Stomach (tissue), 4 donors: Measurements from ENCODE around the gene ABCC8.

Source experiments
- CTCF ChIP-seq, 7 experiments: fragments of 450-650 bp in 4 of 7; fragments of 200-600 bp in 3 of 7; sonication (generic) in 3 of 7; IDR thresholded peaks; one replicate each; pipeline ENCODE4 v1.5.1; 2016 to 2019; ENCODE audit warnings: antibody characterized with exemption in 7 of 7, control low read depth in 2 of 7, mild to moderate bottlenecking in 1 of 7
- EP300 ChIP-seq: sonication (generic); formaldehyde crosslinking; IDR thresholded peaks from one replicate; pipeline ENCODE4 v1.6.1; 2017; ENCODE audit warnings: antibody characterized with exemption
- POLR2A ChIP-seq, 4 donors: fragments of 450-650 bp; IDR thresholded peaks; one replicate each; pipeline ENCODE4 v1.6.1; 2016; ENCODE audit warnings: antibody characterized with exemption in 4 of 4, control low read depth in 2 of 4, mild to moderate bottlenecking in 1 of 4, moderate library complexity in 1 of 4
- POLR2AphosphoS5 ChIP-seq, 3 donors: sonication (generic); formaldehyde crosslinking; IDR thresholded peaks; one replicate each; pipeline ENCODE4 v1.6.1; 2016; ENCODE audit warnings: antibody characterized with exemption in 3 of 3

- TF ChIP-seq CTCF (IDR thresholded peaks at IDR 0.05): no peak
- no peak for TF ChIP-seq POLR2A (IDR thresholded peaks at IDR 0.05)
- no peak for TF ChIP-seq POLR2AphosphoS5 (IDR thresholded peaks at IDR 0.05)
- TF ChIP-seq EP300: no peak
Measured at GRCh38 chr11:17508791-17509190, 32.1 kb upstream of the ABCC8 start.
